Measurements from ENCODE around the gene KDM4B.

The KDM4B gene

DNA sequence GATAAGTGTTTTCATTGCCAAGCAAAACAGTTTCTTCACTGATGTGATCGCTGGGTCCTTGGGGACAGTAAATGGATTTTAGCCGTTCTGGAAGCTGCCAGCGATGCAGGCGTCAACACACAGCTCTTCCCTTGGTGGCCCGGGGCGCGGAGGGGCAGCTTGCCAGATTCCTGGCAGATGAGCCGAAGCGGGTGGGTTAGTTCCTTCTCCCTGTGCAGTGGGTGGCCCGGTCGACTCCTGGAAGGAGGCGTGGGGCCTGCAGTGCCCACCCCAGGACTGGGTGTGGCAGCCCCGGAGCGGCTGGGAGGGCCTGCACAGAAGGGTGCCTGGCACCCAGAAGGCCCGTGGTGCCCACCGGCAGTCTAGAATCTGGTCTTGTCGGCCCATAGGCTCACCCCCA, 69.0 kb downstream of the KDM4B start:
- TF ChIP-seq, protein P1, sequence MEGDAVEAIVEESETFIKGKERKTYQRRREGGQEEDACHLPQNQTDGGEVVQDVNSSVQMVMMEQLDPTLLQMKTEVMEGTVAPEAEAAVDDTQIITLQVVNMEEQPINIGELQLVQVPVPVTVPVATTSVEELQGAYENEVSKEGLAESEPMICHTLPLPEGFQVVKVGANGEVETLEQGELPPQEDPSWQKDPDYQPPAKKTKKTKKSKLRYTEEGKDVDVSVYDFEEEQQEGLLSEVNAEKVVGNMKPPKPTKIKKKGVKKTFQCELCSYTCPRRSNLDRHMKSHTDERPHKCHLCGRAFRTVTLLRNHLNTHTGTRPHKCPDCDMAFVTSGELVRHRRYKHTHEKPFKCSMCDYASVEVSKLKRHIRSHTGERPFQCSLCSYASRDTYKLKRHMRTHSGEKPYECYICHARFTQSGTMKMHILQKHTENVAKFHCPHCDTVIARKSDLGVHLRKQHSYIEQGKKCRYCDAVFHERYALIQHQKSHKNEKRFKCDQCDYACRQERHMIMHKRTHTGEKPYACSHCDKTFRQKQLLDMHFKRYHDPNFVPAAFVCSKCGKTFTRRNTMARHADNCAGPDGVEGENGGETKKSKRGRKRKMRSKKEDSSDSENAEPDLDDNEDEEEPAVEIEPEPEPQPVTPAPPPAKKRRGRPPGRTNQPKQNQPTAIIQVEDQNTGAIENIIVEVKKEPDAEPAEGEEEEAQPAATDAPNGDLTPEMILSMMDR (IDR thresholded peaks at IDR 0.05; ENCODE audit: insufficient read depth, missing control alignments) = no peak
- FAIRE-seq (no peak), DNase-seq (ENCODE audit: insufficient read length, low spot score) (no peak)

DNA sequence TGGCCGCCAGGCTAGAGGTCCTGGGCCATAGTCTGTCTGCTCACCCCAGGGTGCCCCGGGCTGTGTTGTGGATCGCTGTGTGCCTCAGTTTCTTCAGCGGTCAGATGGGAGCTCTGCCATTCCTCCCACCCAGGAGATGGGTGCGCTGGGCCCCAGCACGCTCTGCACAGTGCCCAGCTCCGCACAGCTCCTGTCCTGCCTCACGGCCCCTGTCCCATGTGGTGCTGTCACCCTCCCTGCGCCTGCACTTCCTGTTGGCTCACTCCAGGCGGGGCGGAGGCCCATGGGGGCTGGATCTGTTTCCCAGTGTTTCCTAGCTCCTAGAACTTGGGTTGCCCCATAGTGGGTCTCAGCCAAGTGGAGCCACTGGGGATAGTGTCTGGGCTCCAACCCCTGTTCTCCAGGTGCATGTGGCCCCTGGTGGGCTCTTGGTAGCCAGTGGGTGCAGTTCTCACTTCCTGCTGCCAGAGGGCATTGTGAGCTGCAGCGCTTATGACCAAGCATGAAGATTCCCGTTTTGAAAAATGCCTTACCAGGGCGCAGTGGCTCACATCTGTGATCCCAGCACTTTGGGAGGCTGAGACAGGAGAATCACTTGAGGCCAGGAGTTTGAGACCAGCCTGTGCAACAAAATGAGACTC, 69.8 kb downstream of the KDM4B start:
- TF ChIP-seq, protein P1 (IDR thresholded peaks at IDR 0.05; ENCODE audit: insufficient read depth, missing control alignments) = peak; percentile 34

DNA sequence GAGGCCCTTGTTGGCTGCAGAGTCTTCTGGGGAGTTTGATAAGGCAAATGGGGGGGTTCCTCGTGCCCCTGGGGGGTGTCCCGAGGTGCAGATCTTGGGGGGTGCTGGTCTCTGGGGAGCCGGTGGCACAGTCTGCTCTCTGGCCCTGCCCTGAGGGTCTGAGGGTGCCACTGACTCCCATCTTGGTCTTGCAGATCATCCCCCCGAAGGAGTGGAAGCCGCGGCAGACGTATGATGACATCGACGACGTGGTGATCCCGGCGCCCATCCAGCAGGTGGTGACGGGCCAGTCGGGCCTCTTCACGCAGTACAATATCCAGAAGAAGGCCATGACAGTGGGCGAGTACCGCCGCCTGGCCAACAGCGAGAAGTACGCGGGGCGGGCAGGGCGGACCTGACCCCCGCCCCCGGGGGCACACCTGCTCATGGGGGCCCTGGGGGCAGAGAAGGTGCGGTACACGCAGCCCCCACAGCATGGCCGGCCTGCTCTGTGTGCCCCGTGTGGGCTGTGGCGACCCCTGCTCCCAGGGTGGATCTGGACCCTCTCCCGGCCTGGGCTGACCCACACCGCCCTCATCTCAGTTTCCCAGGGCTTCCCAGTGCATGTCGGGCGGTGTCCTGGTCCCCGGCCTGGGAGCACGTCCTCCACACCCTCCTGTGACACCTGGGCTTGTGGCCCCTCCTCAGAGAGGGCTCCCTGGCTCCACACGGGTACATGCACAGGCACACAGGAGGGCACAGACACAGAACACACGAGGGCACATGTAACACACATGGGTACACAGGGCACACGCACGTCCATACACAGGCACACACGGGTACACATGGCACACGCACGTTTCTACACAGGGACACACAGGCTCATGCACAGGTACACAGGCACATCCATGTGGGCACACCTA, 71.0 kb downstream of the KDM4B start:
- TF ChIP-seq, protein P1 (IDR thresholded peaks at IDR 0.05; ENCODE audit: insufficient read depth, missing control alignments) = no peak
- FAIRE-seq (no peak), DNase-seq (ENCODE audit: insufficient read length, low spot score) (no peak)

More for the DNA sequence above, 69.8 kb downstream of the KDM4B start:
- FAIRE-seq = no peak
- no peak for DNase-seq (ENCODE audit: insufficient read length, low spot score)

DNA sequence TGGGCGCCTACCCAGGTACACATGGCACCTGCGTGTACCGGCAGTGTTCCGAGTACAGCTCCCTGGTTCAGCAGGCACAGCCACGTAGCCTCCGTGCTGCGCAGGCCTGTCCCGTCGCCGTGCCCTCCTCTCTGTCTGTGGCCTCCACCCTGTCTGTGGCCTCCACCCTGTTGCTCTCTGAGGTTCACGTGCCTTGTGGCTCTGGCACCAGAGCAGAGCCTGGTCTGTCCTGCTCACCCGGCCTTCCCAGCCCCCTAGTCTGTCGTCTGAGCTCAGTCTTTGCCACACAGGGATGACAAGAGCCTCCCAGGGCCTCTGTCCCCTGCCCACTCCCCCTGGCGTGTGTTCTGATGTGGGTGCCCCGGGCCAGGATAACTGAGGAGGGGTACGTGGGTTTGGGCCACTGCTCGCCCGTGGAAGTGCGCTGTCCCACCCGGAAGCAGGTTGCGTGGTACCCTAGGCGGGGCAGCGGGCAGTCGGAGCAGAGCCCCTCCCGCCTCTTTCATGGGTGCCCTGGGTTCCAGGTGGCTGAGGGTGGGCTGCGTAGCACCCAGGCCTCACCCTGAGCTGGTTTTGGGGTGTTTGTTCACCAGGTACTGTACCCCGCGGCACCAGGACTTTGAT, 71.7 kb downstream of the KDM4B start:
- TF ChIP-seq, protein P1 (IDR thresholded peaks at IDR 0.05; ENCODE audit: insufficient read depth, missing control alignments) = no peak
- FAIRE-seq (no peak), DNase-seq (ENCODE audit: insufficient read length, low spot score) (no peak)

DNA sequence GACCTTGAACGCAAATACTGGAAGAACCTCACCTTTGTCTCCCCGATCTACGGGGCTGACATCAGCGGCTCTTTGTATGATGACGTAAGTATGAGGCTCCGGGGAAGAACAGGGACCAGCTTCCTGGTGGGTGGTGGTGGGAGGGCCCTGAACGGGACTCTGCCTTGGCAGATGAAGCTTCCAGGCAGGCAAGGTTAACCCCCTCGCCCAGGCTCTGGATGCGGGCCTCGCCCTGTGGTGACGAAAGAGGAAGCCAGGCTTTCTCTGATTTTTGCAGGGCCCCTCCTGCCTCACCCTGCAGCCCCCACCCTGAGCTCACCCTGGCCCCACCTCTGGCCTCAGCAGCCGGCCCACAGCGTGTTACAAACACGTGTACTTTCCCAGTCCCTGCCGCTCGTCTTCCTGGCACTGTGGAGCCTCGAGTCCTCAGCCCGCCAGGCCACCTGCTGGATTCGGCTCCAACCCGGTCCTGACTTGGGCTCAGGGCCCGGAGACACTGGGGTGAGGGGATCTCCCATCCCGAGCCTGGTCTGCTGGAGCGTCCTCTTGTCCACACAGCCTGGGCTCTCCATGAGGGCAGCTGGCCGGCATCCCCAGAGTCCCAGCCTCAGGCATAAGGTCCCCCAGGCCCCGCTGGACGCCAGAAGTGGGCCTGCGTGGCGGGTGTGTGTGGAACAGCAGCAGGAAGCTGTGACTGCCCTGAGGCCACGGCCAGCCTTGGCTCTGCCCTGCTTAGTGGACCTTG, 72.4 kb downstream of the KDM4B start:
- TF ChIP-seq, protein P1 (IDR thresholded peaks at IDR 0.05; ENCODE audit: insufficient read depth, missing control alignments) = no peak
- FAIRE-seq = no peak
- no peak for DNase-seq (ENCODE audit: insufficient read length, low spot score)

DNA sequence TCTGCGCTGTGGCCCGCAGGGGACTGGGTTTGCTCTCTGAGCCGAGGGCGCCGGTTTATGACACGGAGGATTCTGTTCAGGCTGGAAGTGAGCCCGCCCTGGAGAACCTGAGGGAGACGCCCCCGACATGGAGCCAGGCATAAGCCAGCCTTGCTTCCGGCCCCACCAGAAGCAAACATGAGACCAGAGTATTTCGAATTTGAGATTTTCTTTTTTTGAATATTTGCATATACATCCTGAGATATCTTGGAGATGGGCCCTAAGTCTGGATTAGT, 72.9 kb downstream of the KDM4B start:
- FAIRE-seq = no peak
- DNase-seq (ENCODE audit: insufficient read length, low spot score) = no peak
- TF ChIP-seq, protein P1 (IDR thresholded peaks at IDR 0.05; ENCODE audit: insufficient read depth, missing control alignments) = no peak

Data from D721Med (cell line).